ENCODE measurements around the gene PPA1.
"Not testable (repeated sequence)": the region's sequence is repeated elsewhere in the genome, so short reads cannot be mapped to it uniquely, and the experiment has no call there.

The PPA1 gene

GRCh38 chr10:70163448-70163847, 69.8 kb downstream of the PPA1 start:
- no peak for FAIRE-seq

GRCh38 chr10:70162892-70163201, 70.4 kb downstream of the PPA1 start:
- no peak for FAIRE-seq

- FAIRE-seq = no peak
Measured at GRCh38 chr10:70162151-70162891, 70.9 kb downstream of the PPA1 start.

GRCh38 chr10:70160798-70161197, 72.4 kb downstream of the PPA1 start:
- FAIRE-seq = no peak

GRCh38 chr10:70159366-70159765, 73.9 kb downstream of the PPA1 start:
- not testable (repeated sequence) for FAIRE-seq

GRCh38 chr10:70158113-70158512, 75.1 kb downstream of the PPA1 start:
- FAIRE-seq = no peak

- FAIRE-seq = no peak
Measured at GRCh38 chr10:70155255-70155838, 77.9 kb downstream of the PPA1 start.
